Measurements from ENCODE around the gene SPRR5. TPM values are rescaled to one million over a fixed set of nuclear protein-coding genes. Genes with fewer than 3 reads are reported as not detected.

SPRR5 gene
- total and polyA plus RNA-seq, 2 of the 8 experiments (the other 6 are each of a cell fraction or from before 2014, with no cell fraction given) = not detected

- TF ChIP-seq TEAD4 (IDR thresholded peaks at IDR 0.05; ENCODE audit: low read depth, low read length) = no peak
- no peak for TF ChIP-seq POLR2A (IDR thresholded peaks at IDR 0.05; ENCODE audit: control extremely low read depth in 1 of 2, low read depth in 2 of 2, low read length in 2 of 2)
- TF ChIP-seq RBBP5 (IDR thresholded peaks at IDR 0.05; ENCODE audit: borderline replicate concordance, low read depth, low read length) = no peak
- TF ChIP-seq CBX8 (IDR thresholded peaks at IDR 0.05; ENCODE audit: borderline replicate concordance, low read depth, low read length) = no peak
- TF ChIP-seq SP1 (IDR thresholded peaks at IDR 0.05; ENCODE audit: low read depth, low read length) = no peak
- no peak for TF ChIP-seq HDAC2 (IDR thresholded peaks at IDR 0.05; ENCODE audit: borderline replicate concordance in 1 of 2, low read depth in 2 of 2, low read length in 2 of 2)
- no peak for TF ChIP-seq SIX5 (IDR thresholded peaks at IDR 0.05; ENCODE audit: low read depth, low read length)
- TF ChIP-seq PHF8 (conservative IDR thresholded peaks at IDR 0.05; ENCODE audit: low read depth, low read length) = no peak
- TF ChIP-seq SIRT6 (IDR thresholded peaks at IDR 0.05; ENCODE audit: low read length) = no peak
- no peak for TF ChIP-seq SAP30 (IDR thresholded peaks at IDR 0.05; ENCODE audit: insufficient read depth, insufficient replicate concordance, low read length)
- no peak for TF ChIP-seq SRF (IDR thresholded peaks at IDR 0.05; ENCODE audit: low read depth, low read length)
- TF ChIP-seq RFX5 (IDR thresholded peaks at IDR 0.05; ENCODE audit: borderline replicate concordance, low read depth, low read length) = no peak
- TF ChIP-seq ASH2L (IDR thresholded peaks at IDR 0.05; ENCODE audit: low read length) = no peak
- no peak for TF ChIP-seq USF2 (IDR thresholded peaks at IDR 0.05; ENCODE audit: low read length)
Measured at GRCh38 chr1:152941037-152941711, 5.8 kb upstream of the SPRR5 start (continued).

Measured in H1 (cell line).